GM12891 (cell line): ENCODE measurements around the gene CCN5. TPM values are rescaled to one million over a fixed set of nuclear protein-coding genes. Genes with fewer than 3 reads are reported as not detected.
"Not testable (repeated sequence)": the region's sequence is repeated elsewhere in the genome, so short reads cannot be mapped to it uniquely, and the experiment has no call there.

Experiments used
- DNase-seq: peaks from one replicate; pipeline ENCODE4 v3.0.0; 2011; ENCODE audit warnings: low spot score; ENCODE audit not compliant: insufficient read length
- FAIRE-seq: peaks from 2 replicates; lab custom pipeline; 2011; peaks lifted over from hg19 to GRCh38; lab: Jason Lieb, UNC
- PAX5 ChIP-seq: IDR thresholded peaks from 2 replicates; pipeline ENCODE4 v1.6.1; 2011; ENCODE audit warnings: low read length, moderate library complexity, mild to moderate bottlenecking; ENCODE audit not compliant: insufficient read depth, severe bottlenecking
- POLR2A ChIP-seq: IDR thresholded peaks from 2 replicates; pipeline ENCODE4 v1.6.1; 2011; ENCODE audit warnings: low read depth, low read length, control low read depth
- POLR2AphosphoS5 ChIP-seq: IDR thresholded peaks from 2 replicates; pipeline ENCODE4 v1.6.1; 2011; ENCODE audit warnings: low read depth, low read length, control low read depth
- POU2F2 ChIP-seq: IDR thresholded peaks from 2 replicates; pipeline ENCODE4 v1.6.1; 2011; ENCODE audit warnings: low read depth, mild to moderate bottlenecking, control low read depth, low read length, moderate library complexity
- SPI1 ChIP-seq: IDR thresholded peaks from 2 replicates; pipeline ENCODE4 v1.6.1; 2011; ENCODE audit warnings: low read depth, low read length, control low read depth
- TAF1 ChIP-seq: IDR thresholded peaks from 2 replicates; pipeline ENCODE4 v1.6.1; 2011; ENCODE audit warnings: low read depth, low read length, control low read depth
- polyA plus RNA-seq: library from polyadenylated mRNA; unstranded; fragments of >200 nt; gene quantifications from one replicate; pipeline ENCODE4 v1.2.1, GENCODE V29; 2012; ENCODE audit warnings: low read depth, missing spikeins, inconsistent platforms; ENCODE audit not compliant: missing spikeins

Gene CCN5
- not detected for polyA plus RNA-seq

DNA sequence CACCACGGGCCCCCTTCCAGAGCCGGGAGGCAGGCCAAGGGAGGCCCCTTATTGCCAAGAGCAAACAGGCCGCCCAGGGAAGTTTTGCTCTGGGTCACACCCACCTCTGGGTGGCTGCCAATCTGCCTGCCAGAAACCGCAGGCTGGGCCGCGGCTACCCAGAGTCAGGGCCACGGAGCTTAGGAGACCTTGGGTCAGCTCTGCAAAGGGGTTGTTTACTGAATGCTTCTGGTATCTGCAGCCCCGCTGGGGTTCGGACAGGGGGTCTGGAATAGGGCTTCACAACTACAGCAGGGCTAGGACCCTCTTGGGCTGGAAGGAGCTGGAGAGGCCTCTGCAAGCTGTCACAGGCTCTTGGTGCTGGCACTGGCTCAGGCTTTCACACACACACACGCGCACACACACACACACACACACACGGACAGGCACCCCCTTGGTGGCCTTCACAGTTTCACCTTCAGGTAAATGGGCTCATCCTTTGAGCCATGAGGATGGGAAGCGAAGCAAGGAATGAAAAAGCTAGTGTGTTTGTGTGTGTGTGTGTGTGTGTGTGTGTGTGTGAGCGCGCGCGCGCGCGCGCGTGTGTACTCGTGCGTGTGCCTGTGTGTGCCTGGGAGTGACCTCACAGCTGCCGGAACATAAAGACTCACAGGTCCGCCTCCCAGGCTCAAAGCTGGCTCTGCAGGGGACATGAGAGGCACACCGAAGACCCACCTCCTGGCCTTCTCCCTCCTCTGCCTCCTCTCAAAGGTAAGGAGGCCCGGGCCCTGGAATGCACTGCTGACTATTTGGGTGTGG is at the start of gene CCN5:
TSS of gene CCN5 (plus strand) at position 669 of the 798 bp plus-strand sequence. CDS start at position 691, 22 bp downstream.
- no peak for DNase-seq
- no peak for FAIRE-seq
- TF ChIP-seq TAF1 (no peak), SPI1 (no peak), POU2F2 (no peak)

DNA sequence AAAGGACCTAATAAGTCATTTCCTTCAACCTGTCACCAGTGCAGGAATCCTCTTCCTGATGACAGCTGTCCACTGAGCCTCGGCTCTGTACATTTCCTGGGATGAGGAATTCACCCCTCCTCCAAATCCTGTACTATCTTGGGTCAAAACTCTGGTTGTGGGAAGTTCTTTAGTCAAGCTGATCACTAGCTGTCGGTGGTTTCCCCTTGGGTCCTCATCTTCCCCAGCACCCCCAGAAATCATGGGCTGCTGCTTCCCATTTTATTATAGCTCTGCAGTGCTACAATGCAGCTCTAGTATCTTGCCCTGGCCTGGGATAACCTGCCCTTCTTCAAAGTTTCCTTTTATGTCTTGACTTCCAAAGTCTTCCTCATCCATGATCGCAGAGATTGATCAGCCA is 49.1 kb upstream of the CCN5 start:
- DNase-seq (no peak), FAIRE-seq (no peak)
- no peak for TF ChIP-seq TAF1
- no peak for TF ChIP-seq SPI1
- TF ChIP-seq POLR2AphosphoS5 = no peak
- no peak for TF ChIP-seq POLR2A
- TF ChIP-seq PAX5 = no peak
- no peak for TF ChIP-seq POU2F2

GRCh38 chr20:44670851-44671250 is 44.3 kb upstream of the CCN5 start:
- FAIRE-seq = not testable (repeated sequence)

DNA sequence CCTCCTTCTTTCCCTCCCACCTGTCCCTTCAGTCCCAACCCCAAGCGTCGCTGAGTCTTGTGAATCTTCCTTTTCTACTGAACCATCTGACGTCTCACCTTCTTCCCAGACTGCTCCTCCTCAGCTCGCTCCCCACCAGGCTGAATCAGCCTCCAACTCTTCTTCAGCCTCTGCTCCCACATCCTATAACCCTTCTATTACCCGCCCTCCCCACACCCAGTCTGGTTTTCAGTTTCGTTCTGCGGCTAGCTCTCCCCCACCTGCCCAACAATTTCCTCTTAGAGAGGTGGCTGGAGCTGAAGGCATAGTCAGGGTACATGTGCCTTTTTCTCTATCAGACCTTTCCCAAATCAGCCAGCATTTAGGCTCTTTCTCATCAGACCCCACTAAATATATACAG is 43.6 kb upstream of the CCN5 start:
- FAIRE-seq, DNase-seq: not testable (repeated sequence)

More at GRCh38 chr20:44670851-44671250, 44.3 kb upstream of the CCN5 start:
- not testable (repeated sequence) for DNase-seq

- DNase-seq, FAIRE-seq: not testable (repeated sequence)
Observed at GRCh38 chr20:44672318-44672902, 42.8 kb upstream of the CCN5 start.

DNA sequence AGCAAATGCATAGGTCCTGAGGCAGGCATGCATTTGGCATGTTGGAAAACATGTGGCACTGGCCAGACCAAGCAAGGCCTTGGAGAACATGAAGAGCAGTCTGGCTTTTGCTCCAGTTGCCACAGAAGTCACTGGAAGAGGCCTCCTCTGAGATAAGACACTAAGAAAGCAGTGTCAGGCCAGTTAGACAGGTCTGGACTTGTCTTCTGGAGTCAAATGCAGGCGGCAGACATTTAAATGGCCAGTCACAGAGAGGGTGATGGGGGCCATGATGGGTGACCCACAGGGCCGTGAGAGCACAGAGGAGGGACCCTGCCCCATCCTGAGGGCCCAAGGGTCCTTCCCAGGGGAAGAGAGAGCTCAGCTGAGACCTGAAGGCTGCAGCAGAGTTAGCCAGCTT is 36.9 kb upstream of the CCN5 start:
- DNase-seq (no peak), FAIRE-seq (no peak)
- TF ChIP-seq POLR2AphosphoS5 (no peak), SPI1 (no peak), POLR2A (no peak), PAX5 (no peak), POU2F2 (no peak), TAF1 (no peak)

GRCh38 chr20:44678990-44679611 is 36.1 kb upstream of the CCN5 start:
- DNase-seq = no peak
- TF ChIP-seq POLR2AphosphoS5 = no peak
- TF ChIP-seq POLR2A = no peak
- no peak for TF ChIP-seq POU2F2
- TF ChIP-seq PAX5 = no peak
- TF ChIP-seq TAF1 = no peak
- TF ChIP-seq SPI1 = no peak
- no peak for FAIRE-seq

GRCh38 chr20:44681796-44682566 is 33.2 kb upstream of the CCN5 start:
- FAIRE-seq = no peak
- no peak for DNase-seq
- TF ChIP-seq TAF1 (no peak), POLR2A (no peak), POU2F2 (no peak), SPI1 (no peak), POLR2AphosphoS5 (no peak), PAX5 (no peak)

- DNase-seq = peak; percentile 74
- TF ChIP-seq POLR2AphosphoS5 (no peak), SPI1 (no peak), TAF1 (no peak), POU2F2 (no peak), POLR2A (no peak), PAX5 (no peak)
- FAIRE-seq = peak; percentile 84
Observed at GRCh38 chr20:44683263-44684046, 31.7 kb upstream of the CCN5 start.
